ENCODE measurements around the gene PLA2G2F.

PLA2G2F gene, protein sequence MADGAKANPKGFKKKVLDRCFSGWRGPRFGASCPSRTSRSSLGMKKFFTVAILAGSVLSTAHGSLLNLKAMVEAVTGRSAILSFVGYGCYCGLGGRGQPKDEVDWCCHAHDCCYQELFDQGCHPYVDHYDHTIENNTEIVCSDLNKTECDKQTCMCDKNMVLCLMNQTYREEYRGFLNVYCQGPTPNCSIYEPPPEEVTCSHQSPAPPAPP

GRCh38 chr1:20138961-20139550, at the start of gene PLA2G2F:
Gene PLA2G2F (plus strand): TSS chr1:20139323. CDS start chr1:20139428, 105 bp downstream.
- DNase-seq (ENCODE audit: low read depth): no peak
- no peak within 1 kb of the TSS for H3K4me3 ChIP-seq (ENCODE audit: low read depth, low read length)
- TF ChIP-seq, protein P1, sequence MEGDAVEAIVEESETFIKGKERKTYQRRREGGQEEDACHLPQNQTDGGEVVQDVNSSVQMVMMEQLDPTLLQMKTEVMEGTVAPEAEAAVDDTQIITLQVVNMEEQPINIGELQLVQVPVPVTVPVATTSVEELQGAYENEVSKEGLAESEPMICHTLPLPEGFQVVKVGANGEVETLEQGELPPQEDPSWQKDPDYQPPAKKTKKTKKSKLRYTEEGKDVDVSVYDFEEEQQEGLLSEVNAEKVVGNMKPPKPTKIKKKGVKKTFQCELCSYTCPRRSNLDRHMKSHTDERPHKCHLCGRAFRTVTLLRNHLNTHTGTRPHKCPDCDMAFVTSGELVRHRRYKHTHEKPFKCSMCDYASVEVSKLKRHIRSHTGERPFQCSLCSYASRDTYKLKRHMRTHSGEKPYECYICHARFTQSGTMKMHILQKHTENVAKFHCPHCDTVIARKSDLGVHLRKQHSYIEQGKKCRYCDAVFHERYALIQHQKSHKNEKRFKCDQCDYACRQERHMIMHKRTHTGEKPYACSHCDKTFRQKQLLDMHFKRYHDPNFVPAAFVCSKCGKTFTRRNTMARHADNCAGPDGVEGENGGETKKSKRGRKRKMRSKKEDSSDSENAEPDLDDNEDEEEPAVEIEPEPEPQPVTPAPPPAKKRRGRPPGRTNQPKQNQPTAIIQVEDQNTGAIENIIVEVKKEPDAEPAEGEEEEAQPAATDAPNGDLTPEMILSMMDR (IDR thresholded peaks at IDR 0.05; ENCODE audit: low read depth, low read length, missing control alignments): no peak

DNA sequence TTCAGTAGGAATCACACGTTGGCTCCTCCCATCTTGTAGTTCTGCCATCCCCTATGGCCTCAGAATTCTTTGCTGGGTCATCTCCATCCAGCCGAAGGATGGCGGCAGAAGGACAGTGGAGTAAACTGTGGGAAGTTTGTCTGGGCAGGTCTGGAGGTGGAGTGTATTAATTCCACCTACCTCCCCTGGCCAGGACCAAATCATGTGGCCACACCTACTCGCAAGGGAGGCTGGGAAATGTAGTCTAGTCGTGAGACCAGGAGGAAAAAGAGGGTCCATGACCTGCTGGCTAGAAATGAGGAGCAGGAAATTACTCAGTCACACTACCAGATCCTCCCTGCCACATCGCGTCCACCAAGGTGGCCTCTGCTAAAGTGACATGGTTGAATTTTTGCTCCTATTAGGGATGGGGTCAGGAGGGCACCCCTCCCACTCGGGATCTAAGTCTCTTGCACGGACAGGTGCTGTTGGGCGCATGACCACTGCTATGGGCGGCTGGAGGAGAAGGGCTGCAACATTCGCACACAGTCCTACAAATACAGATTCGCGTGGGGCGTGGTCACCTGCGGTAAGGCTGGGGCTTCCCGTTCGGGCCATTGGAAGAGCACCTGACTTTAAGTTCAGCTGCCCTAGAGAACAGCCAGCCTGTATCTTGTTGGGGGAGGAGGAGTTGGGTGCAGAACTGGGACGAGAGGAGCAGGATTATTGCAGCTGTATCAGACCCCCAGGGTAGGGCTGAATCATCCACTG, 49.6 kb upstream of the PLA2G2F start:
- no peak overlapping the region for H3K4me3 ChIP-seq (ENCODE audit: low read depth, low read length)
- TF ChIP-seq, protein P1 (IDR thresholded peaks at IDR 0.05; ENCODE audit: low read depth, low read length, missing control alignments): no peak
- no peak for DNase-seq (ENCODE audit: low read depth)

DNA sequence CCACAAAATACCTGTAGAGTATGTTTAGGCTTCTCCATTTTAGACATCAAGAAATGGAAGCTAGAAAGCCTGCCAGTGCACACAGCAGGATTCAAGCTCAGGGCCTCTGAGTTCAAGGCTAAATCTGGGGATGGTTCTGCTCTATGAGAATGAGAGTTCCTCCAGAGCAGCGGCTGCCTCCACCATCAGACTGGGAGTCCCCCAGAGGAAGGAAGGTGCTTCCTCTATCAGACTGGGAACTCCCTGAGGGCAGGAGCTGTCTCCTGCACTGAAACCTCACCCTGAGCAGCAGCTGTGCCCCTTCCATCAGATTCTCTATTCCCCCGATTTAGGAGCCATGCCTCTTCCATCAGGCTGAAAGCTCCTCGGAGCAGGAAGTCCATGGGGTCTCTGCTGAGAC, 49.0 kb upstream of the PLA2G2F start:
- DNase-seq (ENCODE audit: low read depth): no peak
- TF ChIP-seq, protein P1 (IDR thresholded peaks at IDR 0.05; ENCODE audit: low read depth, low read length, missing control alignments): no peak
- H3K4me3 ChIP-seq (ENCODE audit: low read depth, low read length): no peak overlapping the region

- H3K4me3 ChIP-seq (ENCODE audit: low read depth, low read length): no peak overlapping the region
- DNase-seq (ENCODE audit: low read depth): no peak
- TF ChIP-seq, protein P1 (IDR thresholded peaks at IDR 0.05; ENCODE audit: low read depth, low read length, missing control alignments): no peak
These were observed 48.5 kb upstream of the PLA2G2F start for GRCh38 chr1:20090641-20091040.

GRCh38 chr1:20093303-20093702, 45.8 kb upstream of the PLA2G2F start:
- TF ChIP-seq, protein P1 (IDR thresholded peaks at IDR 0.05; ENCODE audit: low read depth, low read length, missing control alignments): no peak
- DNase-seq (ENCODE audit: low read depth): no peak
- no peak overlapping the region for H3K4me3 ChIP-seq (ENCODE audit: low read depth, low read length)

DNA sequence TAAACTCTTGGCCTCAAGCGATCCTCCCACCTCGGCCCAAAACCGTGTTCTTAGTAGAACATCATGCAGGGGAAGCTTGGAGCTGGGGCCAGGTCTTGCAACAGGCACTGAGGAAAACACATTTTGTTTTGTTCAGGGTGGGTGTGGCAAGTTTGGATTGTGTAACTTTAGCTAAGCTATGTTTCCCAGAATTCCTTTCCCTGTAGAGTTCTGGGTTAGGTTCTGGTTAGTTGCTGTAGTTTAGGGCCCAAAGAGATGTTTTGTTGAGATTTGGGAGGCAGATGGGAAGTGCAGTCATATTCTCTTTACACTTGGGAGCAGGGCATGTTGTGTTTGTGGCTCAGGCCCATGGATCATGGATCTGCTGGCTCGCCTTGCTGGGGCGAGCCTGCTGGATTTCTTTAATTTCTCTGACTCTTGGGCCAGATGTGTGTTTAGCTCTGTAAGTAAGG, 45.2 kb upstream of the PLA2G2F start:
- TF ChIP-seq, protein P1 (IDR thresholded peaks at IDR 0.05; ENCODE audit: low read depth, low read length, missing control alignments): no peak
- no peak overlapping the region for H3K4me3 ChIP-seq (ENCODE audit: low read depth, low read length)
- no peak for DNase-seq (ENCODE audit: low read depth)
